IPS-11a (cell line): ENCODE measurements around the gene AKAP12.

ENCODE experiments used
- H3K4me3 ChIP-seq: one replicate; pipeline ENCODE4 v1.5.1; 2013; ENCODE audit warnings: low read depth, low read length, control low read depth

The AKAP12 gene, protein sequence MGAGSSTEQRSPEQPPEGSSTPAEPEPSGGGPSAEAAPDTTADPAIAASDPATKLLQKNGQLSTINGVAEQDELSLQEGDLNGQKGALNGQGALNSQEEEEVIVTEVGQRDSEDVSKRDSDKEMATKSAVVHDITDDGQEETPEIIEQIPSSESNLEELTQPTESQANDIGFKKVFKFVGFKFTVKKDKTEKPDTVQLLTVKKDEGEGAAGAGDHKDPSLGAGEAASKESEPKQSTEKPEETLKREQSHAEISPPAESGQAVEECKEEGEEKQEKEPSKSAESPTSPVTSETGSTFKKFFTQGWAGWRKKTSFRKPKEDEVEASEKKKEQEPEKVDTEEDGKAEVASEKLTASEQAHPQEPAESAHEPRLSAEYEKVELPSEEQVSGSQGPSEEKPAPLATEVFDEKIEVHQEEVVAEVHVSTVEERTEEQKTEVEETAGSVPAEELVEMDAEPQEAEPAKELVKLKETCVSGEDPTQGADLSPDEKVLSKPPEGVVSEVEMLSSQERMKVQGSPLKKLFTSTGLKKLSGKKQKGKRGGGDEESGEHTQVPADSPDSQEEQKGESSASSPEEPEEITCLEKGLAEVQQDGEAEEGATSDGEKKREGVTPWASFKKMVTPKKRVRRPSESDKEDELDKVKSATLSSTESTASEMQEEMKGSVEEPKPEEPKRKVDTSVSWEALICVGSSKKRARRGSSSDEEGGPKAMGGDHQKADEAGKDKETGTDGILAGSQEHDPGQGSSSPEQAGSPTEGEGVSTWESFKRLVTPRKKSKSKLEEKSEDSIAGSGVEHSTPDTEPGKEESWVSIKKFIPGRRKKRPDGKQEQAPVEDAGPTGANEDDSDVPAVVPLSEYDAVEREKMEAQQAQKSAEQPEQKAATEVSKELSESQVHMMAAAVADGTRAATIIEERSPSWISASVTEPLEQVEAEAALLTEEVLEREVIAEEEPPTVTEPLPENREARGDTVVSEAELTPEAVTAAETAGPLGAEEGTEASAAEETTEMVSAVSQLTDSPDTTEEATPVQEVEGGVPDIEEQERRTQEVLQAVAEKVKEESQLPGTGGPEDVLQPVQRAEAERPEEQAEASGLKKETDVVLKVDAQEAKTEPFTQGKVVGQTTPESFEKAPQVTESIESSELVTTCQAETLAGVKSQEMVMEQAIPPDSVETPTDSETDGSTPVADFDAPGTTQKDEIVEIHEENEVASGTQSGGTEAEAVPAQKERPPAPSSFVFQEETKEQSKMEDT (N-terminal part only)

DNA sequence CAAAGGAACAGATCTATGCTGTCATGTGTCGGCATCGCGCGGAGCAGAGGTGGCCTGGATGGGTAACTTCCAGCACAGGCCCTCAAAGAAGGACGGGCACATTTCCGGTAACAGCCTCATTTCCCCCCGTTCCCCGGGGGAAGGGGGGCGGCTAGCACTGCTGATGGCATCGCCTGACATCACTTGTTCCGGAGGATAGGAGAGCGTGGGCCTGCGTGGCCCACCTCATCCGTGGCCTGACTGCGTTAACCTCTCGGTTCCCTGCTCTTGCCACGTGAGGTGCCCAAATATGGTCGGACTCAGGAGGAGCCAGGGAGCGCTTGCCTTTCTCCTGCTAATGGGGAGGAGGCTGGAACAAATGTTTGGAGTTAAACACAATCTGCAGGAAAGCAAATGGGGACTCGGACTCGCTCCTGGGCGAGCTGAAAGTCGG, at the start of gene AKAP12:
TSS of gene AKAP12 (plus strand) at position 365 of the 433 bp plus-strand sequence. CDS start 596 bp downstream, outside the sequence.
- H3K4me3 ChIP-seq: peak within 1 kb of the TSS; percentile 83

DNA sequence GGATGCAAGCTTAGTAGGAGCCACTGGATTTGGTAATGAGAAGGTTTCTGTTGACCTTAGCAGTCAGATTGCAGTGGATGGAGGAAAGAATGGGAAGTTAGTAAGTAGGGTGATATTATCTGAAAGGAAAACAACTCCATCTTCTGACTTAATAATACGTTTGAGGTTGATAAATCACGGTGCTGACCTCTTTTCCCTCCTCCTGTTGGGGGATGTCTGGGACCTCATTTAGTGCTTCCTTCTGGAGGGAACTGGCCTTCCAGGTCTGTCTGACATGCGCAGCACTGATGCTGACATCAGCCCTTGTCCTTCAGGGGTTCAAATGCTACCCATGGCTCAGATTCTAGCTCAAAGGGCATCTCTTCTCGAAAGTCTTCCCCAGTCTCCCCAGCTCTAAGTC, 48.2 kb upstream of the AKAP12 start:
- H3K4me3 ChIP-seq: no peak overlapping the region

DNA sequence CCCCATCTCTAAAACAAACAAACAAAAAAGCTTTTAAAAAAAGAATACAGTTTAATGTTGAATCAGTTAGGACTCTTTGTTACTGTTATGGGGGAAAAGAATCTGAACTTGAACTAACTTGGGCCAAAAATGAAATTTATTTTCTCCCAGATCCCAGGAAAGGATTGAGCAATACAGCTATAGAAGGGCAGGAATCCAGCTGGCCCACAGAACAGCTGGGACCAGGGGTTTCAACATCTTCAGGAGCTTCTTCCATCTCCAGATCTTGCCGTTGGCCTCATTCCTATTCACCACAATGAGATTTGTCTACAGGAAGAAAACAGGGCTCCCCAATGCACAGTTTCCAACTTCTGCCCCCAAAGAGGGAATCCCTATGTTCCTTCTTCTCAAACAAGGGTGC, 43.2 kb upstream of the AKAP12 start:
- H3K4me3 ChIP-seq: no peak overlapping the region

DNA sequence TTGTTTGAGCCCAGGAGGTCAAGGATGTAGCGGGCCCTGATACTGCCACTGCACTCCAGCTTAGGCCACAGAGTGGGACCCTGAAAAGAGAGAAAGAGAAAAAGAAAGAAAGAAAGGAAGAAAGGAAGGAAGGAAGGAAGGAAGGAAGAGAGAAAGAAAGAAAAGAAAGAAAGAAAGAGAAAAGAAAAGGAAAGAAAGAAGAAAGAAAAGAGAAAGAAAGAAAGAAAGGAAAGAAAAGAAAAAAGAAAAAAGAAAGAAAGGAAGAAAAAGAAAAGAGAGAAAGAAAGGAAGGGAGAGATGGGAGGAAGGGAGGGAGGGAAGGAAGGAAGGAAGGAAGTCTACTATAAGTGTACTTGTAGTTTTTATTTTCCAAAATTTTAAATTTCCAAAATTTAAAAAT, 42.2 kb upstream of the AKAP12 start:
- H3K4me3 ChIP-seq: no peak overlapping the region

DNA sequence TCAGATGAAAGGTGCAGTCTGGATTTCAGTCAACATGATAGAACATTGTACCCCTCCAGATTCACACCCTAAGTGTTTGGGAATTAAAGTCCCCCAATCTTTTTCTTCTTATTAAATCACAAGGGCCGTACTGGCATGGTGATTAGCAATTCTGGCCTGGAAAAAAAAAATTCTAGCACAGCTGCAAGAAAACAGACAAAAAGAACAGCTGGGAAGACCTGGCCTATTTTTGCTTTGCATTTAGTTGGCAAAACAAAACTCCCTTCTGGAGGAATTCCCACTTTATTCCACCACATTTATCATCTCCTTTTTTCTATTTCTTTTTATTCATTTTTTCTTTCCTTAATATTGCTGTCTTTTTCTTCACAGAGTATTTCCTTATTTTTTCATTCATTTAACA, 39.8 kb upstream of the AKAP12 start:
- H3K4me3 ChIP-seq: no peak overlapping the region

DNA sequence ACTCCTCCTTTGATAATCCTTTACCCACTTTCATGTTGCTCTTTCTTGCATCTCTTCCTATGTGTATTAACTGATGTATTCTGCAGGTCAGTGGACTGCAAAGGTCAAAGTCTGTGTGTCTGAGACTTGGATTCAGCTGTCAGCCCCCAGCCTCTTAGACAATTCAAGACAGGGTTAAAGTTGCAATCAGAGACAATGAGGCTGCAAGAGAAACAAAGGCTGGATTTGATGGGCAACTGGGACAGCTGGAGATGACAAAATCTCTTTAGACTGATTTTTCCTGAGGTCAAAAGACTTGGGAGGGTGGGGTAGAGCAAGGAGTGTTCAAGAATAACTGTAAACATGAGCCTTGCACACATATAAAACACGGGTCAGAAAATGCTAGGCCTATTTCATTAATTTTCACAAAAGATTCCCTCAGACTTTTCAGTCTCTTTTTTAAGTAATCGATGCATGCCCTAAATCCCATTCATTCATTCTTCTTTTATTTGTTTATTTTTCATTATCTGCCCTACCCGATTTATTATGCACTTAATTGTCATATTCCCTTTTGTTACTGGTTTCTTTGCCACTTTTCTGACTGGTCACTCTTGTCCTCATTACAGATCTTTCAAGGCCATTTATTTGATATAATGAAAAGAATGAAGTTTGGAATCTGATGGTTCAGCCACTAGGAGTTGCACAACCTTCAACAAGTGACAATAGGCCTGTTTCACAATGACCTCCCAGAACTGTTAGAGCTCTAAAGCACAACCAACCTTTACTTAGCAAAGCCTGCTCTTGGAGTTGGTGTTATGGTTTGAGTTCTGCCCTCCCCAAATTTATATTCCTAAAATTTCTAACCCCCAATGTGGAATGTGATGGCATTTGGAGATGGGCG, 33.8 kb upstream of the AKAP12 start:
- no peak overlapping the region for H3K4me3 ChIP-seq

DNA sequence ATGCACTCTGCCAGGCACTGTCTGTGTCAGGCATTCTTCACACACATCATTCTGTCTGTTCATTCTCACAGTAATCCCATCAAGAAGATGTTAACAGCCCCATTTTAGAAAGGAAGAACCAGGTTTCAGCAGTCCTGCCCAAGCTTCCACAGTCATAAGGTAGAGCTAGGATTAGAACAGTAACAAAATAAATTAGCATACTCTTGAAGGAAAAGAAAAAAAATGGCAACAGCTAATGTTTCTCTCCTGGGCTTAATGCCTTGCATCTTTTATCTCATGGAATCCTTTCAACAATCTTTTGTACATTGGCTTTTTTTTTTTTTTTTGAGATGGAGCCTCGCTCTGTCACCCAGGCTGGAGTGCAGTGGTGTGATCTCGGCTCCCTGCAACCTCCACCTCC, 32.1 kb upstream of the AKAP12 start:
- H3K4me3 ChIP-seq: no peak overlapping the region

DNA sequence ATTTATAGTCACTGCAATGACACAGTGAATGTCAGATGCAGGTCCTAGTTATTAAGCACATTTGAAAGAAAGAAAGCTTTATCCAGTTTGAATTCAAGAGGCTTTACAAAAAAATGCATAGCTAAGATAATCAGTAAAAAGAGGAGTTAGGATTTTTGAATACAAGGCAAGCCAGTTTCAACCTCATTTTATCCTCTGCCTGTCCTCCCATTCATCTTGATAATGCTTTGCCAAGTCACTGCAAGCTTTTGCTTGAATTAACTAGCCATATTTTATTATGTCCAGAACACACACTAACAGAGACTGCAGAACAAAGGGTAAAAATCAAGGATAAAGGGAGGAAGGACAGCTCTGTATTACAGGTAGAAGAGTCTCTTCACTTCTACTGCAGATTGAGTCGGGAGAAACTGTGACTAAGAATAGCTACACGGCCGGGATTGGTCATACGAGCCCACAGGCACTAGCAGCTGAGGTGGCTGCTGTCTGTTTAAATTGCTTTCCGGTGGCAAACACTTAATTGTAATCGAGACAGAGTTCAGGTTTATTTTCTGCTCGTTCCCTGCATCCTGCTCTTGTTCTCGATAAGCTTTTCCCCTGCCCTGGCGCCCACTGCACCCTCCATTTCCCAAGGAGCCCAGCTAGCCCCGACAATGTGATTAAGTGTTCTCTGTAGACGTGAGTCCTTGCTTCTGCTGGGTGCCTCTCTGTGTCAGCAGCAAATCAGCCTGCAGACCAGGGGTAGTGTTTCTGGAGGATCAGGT, 30.5 kb upstream of the AKAP12 start:
- H3K4me3 ChIP-seq: no peak overlapping the region

DNA sequence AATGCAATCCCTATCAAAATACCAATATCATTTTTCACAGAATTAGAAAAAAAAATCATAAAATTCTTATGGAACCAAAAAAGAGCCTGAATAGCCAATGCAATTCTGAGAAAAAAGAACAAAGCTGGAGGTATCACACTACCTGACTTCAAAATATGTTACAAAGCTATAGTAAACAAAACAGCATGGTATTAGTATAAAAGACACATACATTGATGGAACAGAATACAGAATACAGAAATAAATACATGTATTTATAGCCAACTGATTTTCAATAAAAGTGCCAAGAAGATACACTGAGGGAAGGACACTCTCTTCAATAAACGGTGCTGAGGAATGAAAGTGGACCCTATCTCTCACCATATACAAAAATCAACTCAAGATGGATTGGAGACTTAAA, 28.7 kb upstream of the AKAP12 start:
- H3K4me3 ChIP-seq: no peak overlapping the region

DNA sequence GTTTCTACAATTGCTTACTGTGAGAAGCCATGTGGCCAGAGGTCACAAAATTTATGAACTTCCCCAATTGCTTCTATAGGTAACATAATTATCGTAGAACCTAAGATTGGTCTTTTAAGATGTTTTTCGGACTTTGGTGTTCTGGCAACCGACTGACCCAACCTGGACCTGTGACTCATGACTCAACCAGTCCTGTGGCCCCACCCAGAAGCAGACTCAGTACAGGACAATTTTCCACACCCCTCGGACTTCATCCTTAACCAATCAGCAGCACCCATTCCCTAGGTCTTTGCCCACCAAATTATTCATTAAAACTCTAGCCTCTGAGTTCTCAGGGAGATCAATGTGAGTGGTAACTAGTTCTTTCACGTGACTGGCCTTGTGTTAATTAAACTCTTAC, 26.4 kb upstream of the AKAP12 start:
- no peak overlapping the region for H3K4me3 ChIP-seq

DNA sequence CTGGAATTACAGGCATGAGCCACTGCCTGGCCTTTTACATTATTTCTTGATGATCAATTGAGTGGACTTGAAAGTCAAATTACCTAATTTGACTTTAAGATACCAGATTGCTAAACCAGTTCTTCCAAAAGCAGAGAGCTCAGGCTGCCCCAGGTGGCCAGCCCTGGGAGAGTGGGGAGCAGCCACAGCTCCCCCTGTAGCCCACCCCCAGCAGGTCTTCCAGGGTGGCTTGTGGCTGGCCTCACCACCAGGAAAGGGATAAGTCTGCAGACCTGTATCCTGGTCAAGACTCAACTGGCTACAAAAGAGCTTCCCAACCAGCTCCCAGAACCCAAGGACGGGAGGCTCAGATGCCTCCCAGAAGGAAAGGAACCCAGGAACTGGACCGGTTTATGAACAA, 23.8 kb upstream of the AKAP12 start:
- no peak overlapping the region for H3K4me3 ChIP-seq

DNA sequence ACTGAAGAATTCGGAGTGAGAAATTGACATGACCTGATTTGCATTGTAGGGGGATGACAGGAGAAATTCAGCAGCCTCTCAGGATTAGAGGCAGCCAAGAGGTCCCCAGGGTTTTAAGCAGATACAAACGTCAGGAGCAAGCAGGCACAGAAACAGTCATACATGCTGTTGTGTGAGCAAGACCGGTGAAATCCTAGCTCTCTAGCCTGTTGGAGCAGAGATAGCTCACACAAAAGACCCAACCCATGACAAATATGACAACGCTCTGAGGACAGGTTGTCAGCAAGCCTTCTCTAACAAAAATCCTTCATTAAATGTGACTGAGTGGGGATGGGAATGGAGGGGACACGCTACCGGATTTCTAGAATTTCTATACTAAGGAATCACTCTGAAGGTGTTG, 23.0 kb upstream of the AKAP12 start:
- no peak overlapping the region for H3K4me3 ChIP-seq

DNA sequence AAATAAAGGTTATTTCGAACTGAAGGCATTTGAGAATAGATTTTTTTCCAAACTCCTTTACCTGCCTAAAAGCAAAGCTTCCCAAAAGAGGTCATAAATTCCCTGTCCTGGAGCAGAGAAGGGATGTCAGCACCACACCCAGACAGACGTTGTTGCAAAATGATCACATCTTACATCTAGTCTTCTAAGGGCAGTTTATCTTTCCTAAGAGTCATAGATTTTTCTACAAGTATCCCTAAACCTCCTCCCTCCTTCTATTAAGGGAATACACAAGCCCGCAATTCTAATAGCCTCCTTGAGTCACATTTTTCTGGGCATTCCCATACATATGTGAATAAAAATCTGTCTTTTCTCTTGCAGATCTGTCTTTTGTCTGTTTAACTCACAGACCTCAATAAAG, 20.6 kb upstream of the AKAP12 start:
- H3K4me3 ChIP-seq: no peak overlapping the region

DNA sequence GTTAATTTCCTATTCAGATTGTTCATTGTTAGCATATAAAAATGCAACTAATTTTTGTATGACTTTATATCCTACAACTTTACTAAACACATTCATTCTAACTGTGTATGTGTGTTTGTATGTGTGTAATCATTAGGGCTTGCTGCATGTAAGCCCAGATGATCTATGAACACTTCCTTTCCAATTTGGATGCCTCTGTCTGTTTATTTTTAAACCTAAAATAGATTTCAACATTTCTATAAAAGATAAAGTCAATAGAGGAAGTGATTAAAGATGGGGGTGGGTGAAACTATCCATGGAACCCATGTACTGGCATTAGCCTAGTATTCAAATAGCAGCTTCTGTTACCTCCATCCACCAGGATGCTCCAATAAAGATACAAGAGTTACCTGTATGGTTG, 15.7 kb upstream of the AKAP12 start:
- H3K4me3 ChIP-seq: no peak overlapping the region

DNA sequence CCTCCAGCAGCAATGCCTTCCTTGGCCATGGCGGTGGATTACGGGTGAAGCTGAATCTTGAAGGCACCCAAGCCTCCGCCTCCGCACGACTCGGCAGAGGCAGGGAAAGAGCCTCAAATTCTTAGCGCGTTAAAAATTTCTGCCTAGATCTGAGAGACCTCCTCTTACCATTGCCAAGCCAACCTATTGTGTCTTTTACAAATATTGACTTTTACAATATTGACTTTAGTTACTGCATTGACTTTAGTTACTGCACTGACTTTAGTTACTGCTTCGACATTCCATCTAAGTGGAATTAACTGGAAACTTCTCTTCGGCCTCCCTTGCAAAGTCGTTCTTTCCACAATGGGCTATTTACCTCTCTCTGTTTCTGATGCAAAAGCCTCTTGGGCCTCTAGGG, 13.8 kb upstream of the AKAP12 start:
- H3K4me3 ChIP-seq: no peak overlapping the region

DNA sequence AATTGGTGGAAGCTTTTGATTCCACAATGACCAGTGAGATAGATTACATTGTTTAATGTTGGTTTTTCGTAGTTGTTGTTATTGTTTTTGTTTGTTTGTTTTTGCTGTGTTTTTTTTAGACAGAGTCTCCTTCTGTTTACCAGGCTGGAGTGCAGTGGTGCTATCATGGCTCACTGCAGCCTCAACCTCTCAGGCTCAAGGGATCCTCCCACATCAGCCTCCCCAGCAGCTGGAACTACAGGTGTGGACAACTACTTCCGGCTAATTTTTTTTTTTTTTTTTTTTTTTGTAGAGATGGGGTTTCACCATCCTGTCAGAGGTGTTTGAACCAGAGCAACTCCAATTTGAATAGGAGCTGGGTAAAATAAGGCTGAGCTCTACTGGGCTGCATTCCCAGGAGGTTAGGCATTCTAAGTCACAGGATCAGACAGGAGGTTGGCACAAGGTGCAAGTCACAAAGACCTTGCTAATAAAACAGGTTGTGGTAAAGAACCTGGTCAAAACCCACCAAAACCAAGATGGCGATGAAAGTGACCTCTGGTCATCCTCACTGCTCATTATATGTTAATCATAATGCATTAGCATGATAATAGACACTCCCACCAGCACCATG, 10.9 kb upstream of the AKAP12 start:
- H3K4me3 ChIP-seq: no peak overlapping the region

DNA sequence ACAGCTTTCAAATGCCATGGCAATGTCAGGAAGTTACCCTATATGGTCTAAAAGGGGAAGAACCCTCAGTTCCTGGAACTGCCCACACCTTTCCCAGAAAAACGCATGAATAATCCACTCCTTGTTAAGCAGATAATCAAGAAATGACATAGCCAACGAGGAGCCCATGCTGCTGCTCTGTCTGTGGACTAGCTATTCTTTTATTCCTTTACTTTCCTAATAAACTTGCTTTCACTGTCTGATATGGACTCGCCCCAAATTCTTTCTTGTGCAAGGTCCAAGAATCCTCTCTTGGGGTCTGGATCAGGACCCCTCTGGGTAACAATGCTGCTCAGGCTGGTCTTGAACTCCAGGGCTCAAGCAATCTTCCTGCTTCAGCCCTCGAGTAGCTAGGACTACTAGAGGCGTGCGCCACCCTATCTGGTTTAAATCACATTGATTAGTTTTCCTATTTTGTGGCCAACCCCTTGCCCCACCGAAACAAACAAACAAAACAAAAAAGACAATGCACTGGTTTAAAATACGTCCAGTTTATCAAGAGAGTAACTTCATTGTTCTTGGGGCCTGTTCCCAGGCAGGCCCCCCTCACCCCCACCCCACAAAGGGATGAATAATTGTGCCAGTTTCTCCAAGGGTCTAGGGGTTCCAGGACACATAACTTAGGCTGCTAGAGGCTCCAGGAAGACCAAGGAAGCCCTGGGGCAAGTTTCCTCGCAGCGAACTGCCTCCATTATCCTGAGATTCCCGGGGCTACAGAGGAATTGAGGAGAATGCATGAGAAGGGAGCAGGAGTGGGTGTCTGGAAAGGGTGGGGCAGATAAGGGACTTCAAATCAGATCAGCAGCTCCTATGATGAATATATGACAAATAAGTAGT, 10.1 kb upstream of the AKAP12 start:
- H3K4me3 ChIP-seq: no peak overlapping the region

DNA sequence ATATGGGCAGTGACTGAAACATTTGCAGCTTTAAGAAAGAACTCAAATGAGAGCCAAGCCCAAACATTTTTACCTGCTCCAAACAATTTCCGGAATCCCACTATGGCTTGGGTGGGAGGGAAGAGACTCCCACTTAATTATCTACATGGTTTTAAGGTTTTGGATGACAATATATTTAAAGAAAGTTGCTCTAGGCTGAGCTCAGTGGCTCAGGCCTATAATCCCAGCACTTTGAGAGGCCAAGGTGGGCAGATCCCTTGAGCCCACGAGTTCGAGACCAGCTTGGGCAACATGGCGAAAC, 9.5 kb upstream of the AKAP12 start:
- no peak overlapping the region for H3K4me3 ChIP-seq
